Right kidney (tissue), 1 donor: ENCODE results near the gene PGBD5.
A peak's percentile ranks its signal among the peaks of the same experiment; 100 is the strongest.

Experiments used
- DNase-seq: peaks from one replicate; pipeline ENCODE4 v3.0.0-alpha.2; 2016

PGBD5 gene

GRCh38 chr1:230347896-230348295 is 78.2 kb downstream of the PGBD5 start:
- DNase-seq, result no peak

DNA sequence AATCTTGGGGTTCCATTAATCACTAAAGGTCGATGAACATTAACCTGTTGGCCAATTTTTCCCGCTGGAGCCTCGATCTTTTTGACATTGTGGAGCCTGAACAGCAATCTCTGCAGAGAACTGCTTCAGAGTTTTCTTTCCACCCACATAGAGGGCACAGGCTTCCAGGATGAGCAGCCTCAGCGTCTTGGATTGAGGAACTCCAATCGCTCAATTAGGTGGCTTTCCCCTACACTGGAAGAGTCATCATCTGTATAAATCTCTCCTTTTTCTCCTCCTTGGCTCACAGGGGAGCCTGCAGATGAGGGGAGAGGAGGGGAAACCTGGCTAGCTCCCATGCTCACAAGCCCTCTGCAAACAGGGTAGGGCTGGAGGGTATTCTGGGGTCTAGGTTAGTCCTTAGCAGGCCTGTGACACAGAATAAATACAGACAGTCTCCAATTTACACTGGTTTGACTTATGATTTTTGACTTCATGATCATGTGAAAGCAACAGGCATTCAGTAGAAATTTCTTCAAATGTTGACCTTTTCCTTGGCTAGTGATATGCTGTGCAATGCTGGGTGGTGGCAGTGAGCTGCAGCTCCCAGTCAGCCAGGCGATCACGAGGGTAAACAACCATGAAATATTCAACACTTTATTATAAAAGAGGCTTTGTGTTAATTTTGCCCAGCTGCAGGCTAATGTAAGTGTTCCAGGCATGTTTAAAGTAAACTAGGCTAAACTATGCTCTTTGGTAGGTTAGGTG is 80.8 kb downstream of the PGBD5 start:
- DNase-seq, result no peak

DNA sequence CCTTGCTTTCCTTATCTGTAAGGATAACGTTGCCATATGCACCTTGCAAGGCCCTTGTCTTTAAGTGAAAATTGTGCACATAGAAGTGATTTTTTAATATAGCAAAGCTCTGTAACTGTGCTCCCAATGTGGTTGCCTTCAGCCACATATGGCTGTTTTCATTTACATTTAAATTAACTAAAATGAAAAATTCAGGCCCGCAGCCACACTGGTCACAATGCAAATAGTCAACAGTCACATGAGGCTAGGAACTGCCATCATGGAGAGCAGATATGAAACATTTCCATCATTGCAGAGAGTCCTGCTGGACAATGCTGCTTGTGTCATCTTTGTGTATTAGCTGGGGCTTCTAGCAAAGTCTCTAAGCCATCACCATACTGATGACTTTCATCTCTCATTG is 83.4 kb downstream of the PGBD5 start:
- no peak for DNase-seq

- no peak for DNase-seq
Measured at GRCh38 chr1:230342019-230342418, 84.1 kb downstream of the PGBD5 start.

GRCh38 chr1:230341162-230341546 is 85.0 kb downstream of the PGBD5 start:
- no peak for DNase-seq

DNA sequence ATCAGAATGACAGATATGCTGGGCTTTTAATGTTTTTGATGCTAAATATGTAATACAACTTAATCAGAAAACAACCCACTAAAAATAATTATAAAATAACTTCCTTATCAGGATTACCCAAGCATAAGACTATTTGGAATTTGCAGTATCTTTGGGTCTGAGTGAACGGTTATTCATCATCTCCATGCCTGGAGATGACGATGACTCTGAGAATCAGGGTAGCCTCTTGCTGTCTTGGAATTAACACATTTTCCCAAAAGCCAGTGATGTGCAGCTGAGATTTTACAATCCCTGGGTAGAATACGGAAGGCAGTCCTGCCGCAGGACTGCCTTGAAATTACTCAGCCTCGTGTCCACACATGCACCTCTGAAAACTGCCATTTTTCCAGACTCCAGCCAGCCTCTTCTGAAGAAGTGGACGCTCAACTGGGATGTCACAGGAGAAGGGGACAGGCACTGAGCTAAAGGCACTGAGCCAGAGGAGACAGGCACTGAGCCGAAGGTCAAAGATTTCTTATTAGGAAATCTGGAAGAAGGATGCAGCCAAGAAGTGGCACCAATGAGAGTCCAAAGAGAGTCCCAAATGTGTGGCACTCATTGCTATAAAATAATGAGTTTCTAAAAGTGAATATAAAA is 85.5 kb downstream of the PGBD5 start:
- DNase-seq, result no peak

DNA sequence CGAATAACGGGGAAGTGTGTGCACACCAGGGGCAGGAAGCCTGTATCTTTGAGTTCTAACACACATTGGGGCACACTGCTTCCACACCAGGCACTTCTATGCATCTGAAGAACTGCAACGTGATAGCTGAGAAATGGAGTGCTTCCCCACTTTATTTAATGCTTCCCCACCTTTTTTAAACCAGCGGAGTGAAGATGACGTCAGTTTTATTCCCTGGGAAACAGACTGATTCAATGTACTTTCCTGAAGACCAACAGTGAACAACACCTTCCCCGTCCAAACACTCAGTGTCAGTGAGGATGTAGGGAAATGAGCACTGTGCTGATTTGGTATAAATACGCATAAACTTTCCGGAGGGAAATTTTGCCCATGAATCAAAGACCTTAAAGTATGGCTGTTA is 87.1 kb downstream of the PGBD5 start:
- no peak for DNase-seq

DNA sequence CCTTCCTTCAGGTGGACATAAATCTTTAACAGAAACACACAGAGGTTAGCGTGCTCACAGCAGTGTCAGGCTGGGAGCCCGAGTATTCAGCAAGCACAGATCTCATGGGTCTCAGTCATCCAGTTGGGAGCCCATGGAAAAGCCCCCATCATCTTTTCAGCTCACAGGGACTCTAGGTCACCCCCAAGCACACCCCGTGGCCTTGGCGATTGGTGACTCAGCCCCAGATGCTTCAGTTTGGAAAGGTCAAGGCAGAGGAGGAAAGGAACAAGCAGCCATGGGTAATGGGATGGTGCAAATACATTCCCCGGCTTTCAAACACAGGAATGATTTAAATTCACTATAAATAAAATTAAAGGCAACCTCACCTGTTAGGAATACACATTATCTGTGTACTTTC is 88.9 kb downstream of the PGBD5 start:
- DNase-seq, result no peak

DNA sequence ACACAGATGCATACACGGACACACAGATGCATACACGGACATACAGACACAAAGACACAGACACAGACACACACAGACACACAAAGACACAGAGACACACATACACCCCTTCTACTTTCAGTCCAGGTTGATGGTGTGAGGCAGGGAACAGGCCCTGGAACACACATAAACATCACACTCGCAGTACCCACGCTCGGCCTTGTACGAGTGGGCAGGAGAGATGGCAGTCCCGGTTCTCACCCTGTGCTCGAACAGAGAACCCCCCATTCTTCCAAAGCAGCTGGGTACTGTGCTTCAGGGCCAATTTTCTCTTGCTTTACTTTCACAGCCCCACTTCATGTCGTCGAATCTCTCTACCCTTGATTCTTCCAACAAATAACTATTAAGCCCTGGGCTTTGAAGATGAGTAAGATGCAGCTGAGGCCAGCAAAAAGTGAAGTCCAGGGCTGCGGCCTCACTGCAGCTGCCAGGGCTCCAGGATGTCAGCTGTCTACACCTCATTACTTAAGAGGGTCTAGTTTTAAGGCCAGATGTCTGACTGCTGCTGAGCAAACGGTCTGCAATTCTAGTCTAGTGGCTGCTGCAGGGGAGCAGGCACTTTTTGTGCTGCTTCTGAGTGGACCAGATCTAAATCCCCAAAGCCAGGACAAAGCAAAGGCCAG is 90.1 kb downstream of the PGBD5 start:
- no peak for DNase-seq

DNA sequence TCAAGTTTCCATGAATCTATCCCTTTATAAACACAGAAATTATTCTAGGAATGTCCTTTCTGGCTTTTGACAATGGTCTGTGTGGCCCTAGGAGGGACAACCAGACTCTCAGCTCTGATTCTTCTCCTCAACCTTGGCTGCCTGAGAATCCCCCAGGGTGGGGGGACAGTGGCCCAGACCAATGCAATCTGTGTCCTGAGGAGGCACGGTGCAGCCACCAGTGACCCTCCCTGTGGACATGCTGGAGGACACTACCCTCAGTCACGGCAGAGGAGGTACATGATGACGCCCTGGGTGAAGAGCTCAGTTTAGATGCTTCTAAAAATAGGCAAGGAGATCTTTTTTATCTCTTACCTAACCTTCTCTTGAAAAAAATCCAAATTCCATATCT is 91.7 kb downstream of the PGBD5 start:
- DNase-seq, result no peak

- no peak for DNase-seq
Measured at GRCh38 chr1:230333590-230334446, 92.3 kb downstream of the PGBD5 start.

- DNase-seq, result peak; percentile 49
Measured at GRCh38 chr1:230332575-230333066, 93.5 kb downstream of the PGBD5 start.

DNA sequence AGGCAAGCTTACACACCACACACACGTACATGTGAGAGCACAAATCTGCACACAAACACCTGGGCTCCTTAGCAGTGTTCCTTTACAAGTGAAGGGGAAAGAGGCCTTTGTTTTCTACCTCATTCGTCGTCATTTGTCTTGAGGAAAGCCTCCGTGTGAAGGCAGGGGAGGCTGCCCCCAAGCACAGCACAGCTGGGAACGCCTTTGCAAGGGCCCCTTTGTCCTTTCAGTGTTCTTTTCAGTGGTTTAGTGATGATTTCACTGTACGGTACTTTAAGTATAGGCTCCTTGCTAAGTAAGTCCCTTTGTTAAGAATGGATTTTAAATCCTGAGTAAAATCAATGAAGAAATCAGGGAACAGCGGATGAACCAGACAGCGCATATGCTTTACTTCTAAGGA is 94.1 kb downstream of the PGBD5 start:
- no peak for DNase-seq

DNA sequence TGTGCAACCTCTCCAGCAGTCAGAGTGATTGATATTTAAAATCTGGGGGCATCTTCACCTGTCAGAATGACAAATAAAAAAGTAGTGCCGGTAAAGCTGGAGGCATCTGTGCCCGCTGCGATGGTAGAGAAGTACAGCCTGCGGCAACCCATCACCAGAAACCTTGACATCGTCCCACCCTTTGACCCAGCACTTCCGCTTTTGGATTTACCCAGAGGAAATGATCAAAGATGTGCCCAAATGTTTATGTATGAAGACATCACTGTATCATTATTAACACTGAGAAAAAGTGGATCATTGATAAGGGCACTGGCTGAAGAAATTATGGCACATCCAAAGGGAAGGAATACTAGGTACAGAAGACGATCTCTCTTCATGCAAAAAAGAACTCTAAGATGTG is 96.0 kb downstream of the PGBD5 start:
- DNase-seq, result no peak

DNA sequence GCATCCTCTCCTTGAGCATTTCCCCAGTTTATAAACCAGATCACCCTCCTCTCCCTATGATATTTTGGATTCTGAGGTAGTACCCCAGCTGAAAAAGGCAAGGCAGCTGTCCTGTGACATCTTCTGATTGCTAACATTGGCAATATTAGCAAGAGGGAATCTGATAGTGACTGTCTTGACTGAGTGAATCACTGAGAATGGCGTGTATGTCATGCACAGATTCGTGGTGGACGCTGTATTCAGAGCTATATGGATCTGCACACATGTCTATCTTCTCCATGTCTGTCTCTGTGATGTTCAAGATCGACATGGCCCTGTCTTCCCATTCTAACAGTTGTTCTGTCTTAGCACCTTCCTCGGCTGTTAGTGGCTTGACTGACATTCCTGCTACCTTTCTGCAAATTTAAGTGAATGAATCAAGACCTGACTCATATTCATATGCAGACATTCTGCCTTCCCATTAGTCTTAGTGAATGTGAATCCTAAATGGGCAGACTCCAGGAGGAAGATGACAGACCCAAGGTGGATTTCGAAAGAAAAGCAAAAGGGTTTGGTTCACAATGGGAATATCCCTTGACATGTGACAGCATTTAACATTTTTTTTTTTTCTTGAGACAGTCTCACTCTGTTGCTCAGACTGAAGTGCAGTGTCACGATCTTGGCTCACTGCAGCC is 97.7 kb downstream of the PGBD5 start:
- no peak for DNase-seq

GRCh38 chr1:230327892-230328284 is 98.2 kb downstream of the PGBD5 start:
- DNase-seq, result no peak

DNA sequence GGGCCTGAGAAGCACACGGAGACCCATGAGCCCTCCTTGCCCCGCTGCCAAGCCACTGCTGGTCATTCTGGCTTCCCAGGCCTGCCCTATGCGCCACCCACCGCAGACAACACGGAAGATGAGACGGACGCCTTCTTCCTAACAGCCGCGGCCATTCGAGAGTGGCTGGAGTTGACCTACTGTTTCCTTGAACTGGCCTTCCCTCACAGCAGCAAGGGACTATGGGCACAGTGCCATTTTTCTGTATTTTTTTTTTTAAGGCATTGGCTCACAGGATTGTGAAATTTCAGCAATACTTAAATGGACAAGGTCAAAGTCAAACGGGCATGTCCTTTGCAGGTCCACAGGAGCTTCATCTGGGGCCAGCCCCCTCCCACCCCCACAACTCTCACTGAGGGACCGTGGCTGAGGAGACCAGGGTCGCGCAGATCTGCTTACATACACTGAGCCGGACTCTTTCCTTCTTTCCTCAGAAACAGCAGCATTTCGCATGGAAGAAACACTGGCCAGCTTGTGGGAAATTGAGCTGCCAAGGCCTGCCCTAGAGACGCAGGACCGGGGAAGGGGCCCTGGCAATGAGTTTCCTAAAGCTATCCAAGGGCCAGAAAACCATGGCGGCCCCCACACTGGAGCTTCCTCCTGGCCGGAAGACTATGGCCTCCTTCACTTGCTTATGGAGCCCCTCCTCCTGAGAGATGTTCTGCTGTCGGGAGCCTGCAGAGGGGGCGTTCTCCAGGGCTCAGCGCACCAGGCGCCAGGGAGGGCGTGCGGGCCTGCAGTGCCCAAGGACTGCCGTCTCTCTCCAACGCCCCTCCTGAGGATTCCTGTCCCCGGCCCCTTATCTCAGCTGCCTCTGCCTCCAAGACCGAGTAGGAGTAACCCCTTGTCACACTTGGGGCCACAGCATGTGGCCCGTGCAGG is 98.9 kb downstream of the PGBD5 start:
- no peak for DNase-seq

- DNase-seq, result no peak
Measured at GRCh38 chr1:230323686-230324085, 102.4 kb downstream of the PGBD5 start.

- no peak for DNase-seq
Measured at GRCh38 chr1:230322967-230323547, 103.1 kb downstream of the PGBD5 start.

GRCh38 chr1:230322421-230322756 is 103.7 kb downstream of the PGBD5 start:
- no peak for DNase-seq
